Stimulated activated CD8-positive, alpha-beta memory T cell treated with anti-CD3 and anti-CD28 coated beads, Interleukin-4, amount 100 ng/mL, for 4 hours (primary cell): ENCODE data around the gene BEAN1.
"Not testable (repeated sequence)": the region's sequence is repeated elsewhere in the genome, so short reads cannot be mapped to it uniquely, and the experiment has no call there.

Experiments
- DNase-seq, 2 donors: peaks; one replicate each; pipeline ENCODE4 v3.0.0-alpha.2; 2020; ENCODE audit warnings: low read depth in 2 of 2, low spot score in 1 of 2

The BEAN1 gene

GRCh38 chr16:66507731-66508239 is 80.7 kb downstream of the BEAN1 start:
- DNase-seq, result no peak

GRCh38 chr16:66508248-66508913 is 81.3 kb downstream of the BEAN1 start:
- no peak for DNase-seq

DNA sequence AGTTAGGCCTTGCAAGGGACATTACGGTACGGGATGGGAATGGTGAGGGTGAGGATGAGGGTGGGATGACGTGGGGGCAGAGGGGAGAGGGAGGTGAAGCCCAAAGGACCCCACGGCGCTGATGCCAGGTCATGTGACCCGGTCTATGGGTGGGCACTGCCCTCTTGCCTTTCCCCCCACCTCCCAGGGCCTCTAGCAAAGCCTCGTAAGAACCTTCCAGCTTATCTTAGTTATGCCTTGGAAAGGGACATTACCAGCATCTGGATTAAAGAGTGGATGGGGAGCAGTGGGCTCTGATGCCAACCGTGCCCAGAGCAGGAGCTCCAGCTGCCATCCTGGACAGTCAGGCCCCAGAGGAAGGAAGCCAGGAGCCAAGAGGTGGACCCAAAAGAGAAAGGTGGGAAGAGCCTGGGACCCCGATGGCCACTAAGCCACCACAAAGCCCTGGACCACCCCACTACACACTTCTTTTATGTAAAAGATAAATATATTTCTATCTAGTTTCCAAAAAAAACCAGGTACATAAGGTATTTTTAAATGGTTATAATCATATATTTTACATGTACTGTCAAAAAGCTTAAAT is 81.9 kb downstream of the BEAN1 start:
- DNase-seq, result no peak

GRCh38 chr16:66509576-66509975 is 82.5 kb downstream of the BEAN1 start:
- DNase-seq, result no peak

DNA sequence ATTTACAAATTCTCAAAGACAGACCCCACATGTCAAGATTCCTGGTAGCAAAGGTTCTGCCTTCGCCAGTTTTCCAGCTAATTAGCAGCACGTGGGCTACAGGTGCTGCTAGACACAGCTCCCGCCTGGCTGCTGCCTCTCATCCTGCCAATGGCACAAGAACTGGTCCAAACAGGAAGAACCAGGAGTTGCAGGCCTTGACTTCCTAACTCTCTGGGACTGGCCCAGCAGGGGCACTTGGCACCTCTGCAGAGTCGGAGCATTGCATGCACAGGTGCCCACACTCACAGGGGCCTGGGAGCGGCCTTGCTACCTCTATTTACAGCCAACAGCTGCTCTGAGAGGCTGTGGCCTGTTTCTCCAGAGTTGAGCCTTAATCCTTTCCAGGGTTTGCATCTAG is 83.2 kb downstream of the BEAN1 start:
- DNase-seq, result no peak

- DNase-seq, result no peak
Observed at GRCh38 chr16:66510711-66511601, 83.9 kb downstream of the BEAN1 start.

GRCh38 chr16:66511602-66512271 is 84.6 kb downstream of the BEAN1 start:
- DNase-seq, result no peak

GRCh38 chr16:66512272-66513110 is 85.4 kb downstream of the BEAN1 start:
- DNase-seq, result no peak

- no peak for DNase-seq
Observed at GRCh38 chr16:66513111-66513723, 86.1 kb downstream of the BEAN1 start.

GRCh38 chr16:66514391-66514790 is 87.3 kb downstream of the BEAN1 start:
- DNase-seq, result not testable (repeated sequence)

- DNase-seq, result not testable (repeated sequence)
Observed at GRCh38 chr16:66514980-66515595, 88.0 kb downstream of the BEAN1 start.

DNA sequence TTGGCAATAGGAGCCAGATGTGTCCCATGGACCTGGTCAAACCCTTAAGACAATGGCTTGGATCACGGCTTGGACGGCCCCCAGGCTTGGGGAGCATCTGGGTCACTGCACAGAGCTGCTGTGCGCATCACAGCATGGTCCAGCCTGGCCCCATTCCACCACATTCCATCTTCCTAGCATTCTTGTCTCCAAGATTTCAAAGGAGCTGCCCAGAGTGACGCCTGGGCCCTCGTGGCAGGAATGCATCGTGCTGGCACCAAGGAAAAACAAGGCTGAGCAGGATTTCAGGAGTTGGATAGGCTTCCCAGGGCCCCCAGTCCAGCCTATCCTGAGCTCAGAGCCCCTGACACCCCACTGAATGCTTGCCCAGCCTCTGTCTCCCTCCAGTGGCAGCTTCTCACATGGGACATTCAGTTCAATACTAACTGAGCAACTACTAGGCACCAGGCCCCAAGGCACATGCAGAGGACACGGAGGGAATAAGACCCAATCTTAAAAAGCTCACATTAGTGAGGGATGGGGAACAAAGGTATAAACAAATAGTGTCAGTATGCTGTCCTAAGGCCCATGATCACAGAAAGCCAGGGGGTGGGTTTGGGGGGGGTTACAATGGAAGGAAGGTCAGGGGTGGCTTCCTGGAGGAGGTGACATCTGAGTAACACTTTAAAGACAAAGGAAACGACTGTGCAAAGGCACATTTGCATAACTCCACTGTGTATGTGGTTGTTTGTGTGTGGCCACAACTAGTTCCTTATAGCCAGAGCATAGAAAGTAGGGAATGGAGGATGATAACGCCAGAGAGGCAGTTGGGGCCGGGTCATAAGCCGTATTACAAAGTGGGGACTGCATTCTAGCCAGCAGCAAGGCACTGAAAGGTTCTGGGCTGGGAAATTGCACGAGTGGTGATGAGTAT is 88.8 kb downstream of the BEAN1 start:
- no peak for DNase-seq

- DNase-seq, result no peak
Observed at GRCh38 chr16:66516509-66516807, 89.4 kb downstream of the BEAN1 start.

DNA sequence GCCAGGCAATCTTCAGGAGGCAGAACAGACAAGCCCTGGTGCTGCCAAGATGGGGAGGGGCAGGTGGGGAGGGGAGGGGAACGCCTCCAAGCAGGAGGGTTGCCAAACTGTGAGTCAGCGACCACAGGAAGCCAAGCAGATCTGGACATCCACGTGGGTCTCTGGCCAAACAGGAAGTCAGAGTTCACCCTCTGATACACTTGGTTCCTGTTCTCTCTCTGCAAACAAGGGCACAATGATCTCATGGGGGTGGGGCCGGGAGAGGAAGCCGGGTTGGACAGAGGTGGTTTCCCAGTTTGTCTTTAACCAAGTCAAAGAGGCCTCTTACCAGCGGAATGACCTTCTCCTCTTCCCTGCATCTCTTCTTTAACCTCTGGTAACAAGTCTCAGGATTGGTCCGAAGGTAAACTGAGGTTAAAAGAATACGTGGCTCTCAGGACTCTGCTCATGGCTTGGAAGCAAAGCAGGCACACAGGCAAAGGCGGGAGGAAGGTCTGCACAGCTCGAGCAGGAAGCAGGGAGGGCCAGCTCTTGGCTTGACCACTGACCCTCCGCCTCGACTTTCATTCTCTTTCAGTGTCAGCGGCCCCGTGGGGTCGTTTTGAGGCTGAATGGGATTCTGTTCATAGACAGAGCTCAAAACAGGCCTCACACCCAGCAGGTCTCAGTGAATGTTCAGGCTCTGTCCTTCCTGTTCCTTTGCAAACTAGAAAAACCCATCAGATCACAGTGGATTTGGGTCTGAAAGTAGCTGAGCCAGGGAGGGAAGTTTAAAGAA is 89.9 kb downstream of the BEAN1 start:
- DNase-seq, result peak; percentile 43 to 72

- no peak for DNase-seq
Observed at GRCh38 chr16:66517586-66518263, 90.6 kb downstream of the BEAN1 start.

GRCh38 chr16:66519482-66520373 is 92.6 kb downstream of the BEAN1 start:
- DNase-seq, result no peak
